IPS-NIHi7 (cell line): Measurements from ENCODE around the gene MXRA5.
"Not testable (repeated sequence)": the region's sequence is repeated elsewhere in the genome, so short reads cannot be mapped to it uniquely, and the experiment has no call there.

Experiments
- DNase-seq: peaks from one replicate; pipeline ENCODE4 v3.0.0; 2012; ENCODE audit warnings: mixed read lengths; ENCODE audit errors: extremely low spot score

The MXRA5 gene

GRCh38 chrX:3346501-3347259, at the start of gene MXRA5:
Gene MXRA5 (minus strand): TSS chrX:3346652. CDS start chrX:3343833, 2,819 bp downstream.
- DNase-seq = peak; percentile 71

- DNase-seq = peak; percentile 13
Observed at GRCh38 chrX:3393581-3394111, 47.2 kb upstream of the MXRA5 start.

GRCh38 chrX:3393178-3393577, 46.7 kb upstream of the MXRA5 start:
- no peak for DNase-seq

GRCh38 chrX:3388457-3388856, 42.0 kb upstream of the MXRA5 start:
- DNase-seq = no peak

- no peak for DNase-seq
Observed at GRCh38 chrX:3384327-3384726, 37.9 kb upstream of the MXRA5 start.

- DNase-seq = no peak
Observed at GRCh38 chrX:3380603-3381002, 34.2 kb upstream of the MXRA5 start.

GRCh38 chrX:3379111-3379510, 32.7 kb upstream of the MXRA5 start:
- DNase-seq = no peak

GRCh38 chrX:3378156-3378555, 31.7 kb upstream of the MXRA5 start:
- DNase-seq = no peak

GRCh38 chrX:3377560-3377959, 31.1 kb upstream of the MXRA5 start:
- no peak for DNase-seq

- not testable (repeated sequence) for DNase-seq
Observed at GRCh38 chrX:3375878-3376508, 29.5 kb upstream of the MXRA5 start.

GRCh38 chrX:3374108-3374800, 27.8 kb upstream of the MXRA5 start:
- DNase-seq = no peak

GRCh38 chrX:3371163-3371562, 24.7 kb upstream of the MXRA5 start:
- no peak for DNase-seq

- no peak for DNase-seq
Observed at GRCh38 chrX:3370656-3371055, 24.2 kb upstream of the MXRA5 start.

- DNase-seq = peak; percentile 16
Observed at GRCh38 chrX:3362956-3363355, 16.5 kb upstream of the MXRA5 start.

GRCh38 chrX:3360881-3361280, 14.4 kb upstream of the MXRA5 start:
- DNase-seq = no peak

- not testable (repeated sequence) for DNase-seq
Observed at GRCh38 chrX:3352741-3353140, 6.3 kb upstream of the MXRA5 start.

- DNase-seq = no peak
Observed at GRCh38 chrX:3351276-3351675, 4.8 kb upstream of the MXRA5 start.

GRCh38 chrX:3348191-3348590, 1.7 kb upstream of the MXRA5 start:
- DNase-seq = no peak

- DNase-seq = peak; percentile 68
Observed at GRCh38 chrX:3345281-3346191, 916 bp downstream of the MXRA5 start.

GRCh38 chrX:3343569-3343968, 2.9 kb downstream of the MXRA5 start:
- not testable (repeated sequence) for DNase-seq

- no peak for DNase-seq
Observed at GRCh38 chrX:3340016-3340415, 6.4 kb downstream of the MXRA5 start.
